Adrenal gland (tissue), 5 donors: Measurements from ENCODE around the gene NDUFA6.

Source experiments
- CTCF ChIP-seq, 6 experiments: fragments of 450-650 bp in 4 of 6; fragments of 200-600 bp in 2 of 6; sonication (generic) in 1 of 6; IDR thresholded peaks; 1 replicate in 5 of 6; 2 replicates in 1 of 6; pipeline versions ENCODE4 v1.5.1 to v1.8.0; 2016 to 2021; ENCODE audit warnings: antibody characterized with exemption in 6 of 6, mild to moderate bottlenecking in 2 of 6, moderate library complexity in 1 of 6
- POLR2A ChIP-seq, 2 donors: fragments of 450-650 bp; IDR thresholded peaks; one replicate each; pipeline ENCODE4 v1.6.1; 2017; ENCODE audit warnings: antibody characterized with exemption in 2 of 2, mild to moderate bottlenecking in 2 of 2, moderate library complexity in 1 of 2
- donor health status: DM: no; HTN: no; CAD: no.

GRCh38 chr22:42131562-42131961 lies 41.0 kb upstream of the NDUFA6 start:
- TF ChIP-seq CTCF (IDR thresholded peaks at IDR 0.05) (no peak), POLR2A (IDR thresholded peaks at IDR 0.05) (no peak)
